HepG2 (cell line): ENCODE results near the gene THRB. TPM values are rescaled to one million over a fixed set of nuclear protein-coding genes. Genes with fewer than 3 reads are reported as not detected.

Experiments used
- ATAC-seq: fragments of 200-7000 bp; cut with Tn5 transposase; 3 replicates; pipeline ENCODE4 v1.9.1; 2020; ENCODE audit warnings: mild to moderate bottlenecking, moderate library complexity
- BruUV-seq: library from RNA; stranded (reverse); fragments of 400-500 nt; replicated peaks from 2 replicates; lab custom pipeline; 2021; lab: Mats Ljungman, UMichigan
- CTCF ChIA-PET: fragments of 300-600 bp; formaldehyde crosslinking; extraction: SDS; loops from one replicate; lab custom pipeline; 2021; ENCODE audit warnings: low total read pairs, inconsistent platforms, low intra/inter-chr PET ratio; lab: Yijun Ruan, JAX
- POLR2A ChIA-PET: fragments of 350-600 bp; sonication (Branson Sonifier 250); formaldehyde crosslinking; loops from one replicate; lab custom pipeline; 2020; ENCODE audit warnings: antibody characterized with exemption, inconsistent platforms; lab: Yijun Ruan, JAX
- DNase-seq: peaks from one replicate; pipeline ENCODE4 v3.0.0-alpha.2; 2015; ENCODE audit warnings: low spot score
- FAIRE-seq: peaks from 3 replicates; lab custom pipeline; 2011; peaks lifted over from hg19 to GRCh38; lab: Jason Lieb, UNC
- H2AFZ ChIP-seq: one replicate; pipeline ENCODE4 v1.6.1; 2011; ENCODE audit warnings: low read length, inconsistent platforms
- H3K27ac ChIP-seq: fragments of 300-600 bp; 3 replicates; pipeline ENCODE4 v1.8.0; 2011; ENCODE audit warnings: mixed run types, mild to moderate bottlenecking, mixed read lengths, low read length, inconsistent platforms; ENCODE audit not compliant: insufficient read depth; ENCODE audit errors: extremely low read length
- H3K27me3 ChIP-seq, 2 experiments: fragments of 200-600 bp in 1 of 2; 2 replicates in 1 of 2; 3 replicates in 1 of 2; pipeline versions ENCODE4 v1.6.0 to v1.8.0; 2011; ENCODE audit warnings: low read length in 2 of 2, mild to moderate bottlenecking in 2 of 2, moderate library complexity in 2 of 2, inconsistent platforms in 1 of 2; ENCODE audit not compliant: insufficient read depth in 2 of 2, control insufficient read depth in 1 of 2
- H3K36me3 ChIP-seq, 2 experiments: fragments of 200-600 bp in 1 of 2; replicated peaks in 1 of 2; 2 replicates in 1 of 2; 3 replicates in 1 of 2; pipeline versions ENCODE4 v1.5.1 to v1.8.0; 2011; ENCODE audit warnings: low read length in 2 of 2, inconsistent platforms in 1 of 2; ENCODE audit not compliant: insufficient read depth in 2 of 2, control insufficient read depth in 1 of 2
- H3K4me1 ChIP-seq: 2 replicates; pipeline ENCODE4 v1.5.1; 2012; ENCODE audit warnings: low read length, inconsistent platforms; ENCODE audit not compliant: insufficient read depth
- H3K4me2 ChIP-seq: 2 replicates; pipeline ENCODE4 v1.6.0; 2011; ENCODE audit warnings: low read depth, low read length, inconsistent platforms
- H3K4me3 ChIP-seq, 3 experiments: fragments of 200-600 bp in 1 of 3; sonication (generic), shearing (Covaris generic) in 1 of 3; replicated peaks in 1 of 3; 2 replicates each; pipeline ENCODE4 v1.5.1; 2011 to 2016; ENCODE audit warnings: low read length in 3 of 3, inconsistent platforms in 2 of 3, low read depth in 2 of 3, mild to moderate bottlenecking in 2 of 3, control low read depth in 1 of 3, mixed read lengths in 1 of 3; ENCODE audit not compliant: insufficient read depth in 1 of 3
- H3K79me2 ChIP-seq: one replicate; pipeline ENCODE4 v1.6.1; 2011; ENCODE audit warnings: low read length, inconsistent platforms; ENCODE audit not compliant: insufficient read depth
- H3K9ac ChIP-seq: 2 replicates; pipeline ENCODE4 v1.6.0; 2011; ENCODE audit warnings: mild to moderate bottlenecking, low read depth, low read length, inconsistent platforms; ENCODE audit not compliant: insufficient read depth
- H3K9me3 ChIP-seq: 2 replicates; pipeline ENCODE4 v1.5.1; 2012; ENCODE audit warnings: mild to moderate bottlenecking, low read length
- H4K20me1 ChIP-seq: 2 replicates; pipeline ENCODE4 v1.6.0; 2011; ENCODE audit warnings: inconsistent platforms, mild to moderate bottlenecking, low read length, moderate library complexity; ENCODE audit not compliant: insufficient read depth
- ARNT ChIP-seq: fragments of 450-650 bp; IDR thresholded peaks from 2 replicates; pipeline ENCODE4 v1.6.1; 2017
- ELF3 ChIP-seq: IDR thresholded peaks from 2 replicates; pipeline ENCODE4 v1.6.1; 2016; ENCODE audit warnings: missing genetic modification reagents, missing compliant biosample characterization
- KLF6 ChIP-seq: IDR thresholded peaks from 2 replicates; pipeline ENCODE4 v1.8.0; 2016; ENCODE audit warnings: missing biosample characterization, missing genetic modification reagents
- NR2C2 ChIP-seq: sonication (generic); formaldehyde crosslinking; IDR thresholded peaks from 2 replicates; pipeline ENCODE4 v1.4.0; 2020; ENCODE audit warnings: missing genetic modification reagents, mild to moderate bottlenecking, moderate library complexity, borderline replicate concordance
- SKIL ChIP-seq: sonication (generic); formaldehyde crosslinking; IDR thresholded peaks from 2 replicates; pipeline ENCODE4 v1.8.0; 2022; ENCODE audit warnings: missing genetic modification reagents, mild to moderate bottlenecking, moderate library complexity, borderline replicate concordance
- ZNF282 ChIP-seq: fragments of 450-650 bp; IDR thresholded peaks from 2 replicates; pipeline ENCODE4 v1.6.1; 2018; ENCODE audit not compliant: partially characterized antibody
- ZNF770 ChIP-seq: sonication (generic); formaldehyde crosslinking; IDR thresholded peaks from 2 replicates; pipeline ENCODE4 v1.5.0; 2020; ENCODE audit warnings: mild to moderate bottlenecking, missing genetic modification reagents
- ZNF788 ChIP-seq: sonication (generic); formaldehyde crosslinking; IDR thresholded peaks from 2 replicates; pipeline ENCODE4 v1.5.0; 2020; ENCODE audit warnings: mild to moderate bottlenecking, missing genetic modification reagents, borderline replicate concordance
- ZNF83 ChIP-seq: sonication (generic); formaldehyde crosslinking; IDR thresholded peaks from 2 replicates; pipeline ENCODE4 v1.4.0; 2020; ENCODE audit warnings: missing genetic modification reagents, mild to moderate bottlenecking, borderline replicate concordance
- WGBS: methylation state at CpG from one replicate; pipeline ENCODE4 v1.1.6; 2017; ENCODE audit warnings: low lambda C conversion rate; 5-methylcytosine and 5-hydroxymethylcytosine counted together
- in situ Hi-C: cut with HindIII; loops from 2 replicates; pipeline ENCODE4 v1.10.0; 2017; ENCODE audit warnings: low pct_unique_long_range_greater_than_20kb; ENCODE audit not compliant: extremely low pct_ligation_motif_present
- intact Hi-C: fragments of 100-400 bp; cut with micrococcal nuclease; formaldehyde crosslinking; loops from one replicate; pipeline ENCODE4 v1.10.0; 2022; ENCODE audit not compliant: unreplicated experiment
- polyA plus RNA-seq, 8 experiments: library from polyadenylated mRNA; depleted of rRNA in 3 of 8; stranded (reverse) in 7 of 8; unstranded in 1 of 8; fragments of >200 nt; fragmentation: Illumina TruSeq in 4 of 8; extraction: Trizol in 4 of 8; gene quantifications; 2 replicates each; pipeline versions ENCODE4 v1.2.1 to v1.2.3, GENCODE V29; 2011 to 2016; ENCODE audit warnings: low read depth in 4 of 8, missing spikeins in 1 of 8, mixed read lengths in 1 of 8; ENCODE audit not compliant: insufficient read depth in 1 of 8
- total RNA-seq, 5 experiments: library from RNA; depleted of rRNA; stranded (reverse); fragments of >200 nt; fragmentation: Illumina TruSeq; extraction: Trizol; gene quantifications; 2 replicates each; pipeline ENCODE4 v1.2.3, GENCODE V29; 2016; ENCODE audit warnings: low read depth in 1 of 5
- TF ChIP-seq, protein P1 (sequence below): sonication (generic); formaldehyde crosslinking; IDR thresholded peaks from 2 replicates; pipeline ENCODE4 v1.8.1; 2023; ENCODE audit warnings: mild to moderate bottlenecking, moderate library complexity, missing genetic modification reagents
- TF ChIP-seq, protein P2 (sequence below): IDR thresholded peaks from 2 replicates; pipeline ENCODE4 v1.6.1; 2012; ENCODE audit warnings: inconsistent platforms
- TF ChIP-seq, protein P3 (sequence below): sonication (generic); formaldehyde crosslinking; IDR thresholded peaks from 2 replicates; pipeline ENCODE4 v1.5.0; 2020; ENCODE audit warnings: mild to moderate bottlenecking, low read depth, missing genetic modification reagents, borderline replicate concordance
- TF ChIP-seq, protein P4 (sequence below), 2 experiments: IDR thresholded peaks; 2 replicates each; pipeline ENCODE4 v1.6.1; 2011 to 2012; ENCODE audit warnings: low read length in 2 of 2, borderline replicate concordance in 1 of 2, low read depth in 1 of 2, mild to moderate bottlenecking in 1 of 2, moderate library complexity in 1 of 2

THRB gene
- total and polyA plus RNA-seq, 2 of the 13 experiments (the other 11 are each of a cell fraction or from before 2014, with no cell fraction given): 4.7 to 22.7 TPM

- no peak for TF ChIP-seq ZNF770 (CRISPR knock-in tag)
- TF ChIP-seq ZNF282: no peak
Measured at GRCh38 chr3:24202071-24202470, 292.6 kb downstream of the THRB start (continued).

DNA sequence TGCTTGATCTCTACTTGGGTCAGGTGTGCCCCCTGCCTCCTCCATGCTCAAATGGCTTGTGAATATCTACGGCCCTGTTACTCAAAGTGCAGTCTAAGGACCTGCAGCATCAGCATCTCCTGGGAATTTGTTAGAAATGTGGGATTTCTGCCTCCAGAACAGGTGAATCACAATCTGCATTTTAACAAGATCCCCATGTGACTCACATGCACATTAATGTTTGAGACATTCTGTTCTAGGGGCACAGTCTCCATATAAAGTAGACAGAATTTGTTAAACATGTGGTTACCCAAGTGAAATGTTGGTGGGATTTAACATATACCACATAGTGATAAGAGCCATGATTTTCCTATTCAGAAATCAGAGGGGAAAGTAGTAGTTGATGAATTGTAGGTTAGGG is 293.3 kb downstream of the THRB start:
- CTCF ChIA-PET: no interaction called here
- Histone ChIP-seq H3K27ac (no peak overlapping the region), H3K9me3 (no peaks in the 10 kb centered on the region), H3K4me2 (no peak overlapping the region), H4K20me1 (no peaks in the 10 kb centered on the region), H3K36me3 (no peaks in the 10 kb centered on the region), H3K27me3 (no peaks in the 10 kb centered on the region), H2AFZ (no peak overlapping the region), H3K4me3 (no peak overlapping the region), H3K4me1 (no peaks in the 10 kb centered on the region), H3K9ac (no peak overlapping the region), H3K79me2 (no peaks in the 10 kb centered on the region)
- no peak for FAIRE-seq
- intact Hi-C loops: no loop called here
- BruUV-seq: no TSS peak
- no peak for ATAC-seq
- in situ Hi-C loops: no loop called here
- no peak for DNase-seq
- WGBS: 89% methylated on average over 1 of the region's 1 CpG
- POLR2A ChIA-PET: no interaction called here
- TF ChIP-seq, protein P1, sequence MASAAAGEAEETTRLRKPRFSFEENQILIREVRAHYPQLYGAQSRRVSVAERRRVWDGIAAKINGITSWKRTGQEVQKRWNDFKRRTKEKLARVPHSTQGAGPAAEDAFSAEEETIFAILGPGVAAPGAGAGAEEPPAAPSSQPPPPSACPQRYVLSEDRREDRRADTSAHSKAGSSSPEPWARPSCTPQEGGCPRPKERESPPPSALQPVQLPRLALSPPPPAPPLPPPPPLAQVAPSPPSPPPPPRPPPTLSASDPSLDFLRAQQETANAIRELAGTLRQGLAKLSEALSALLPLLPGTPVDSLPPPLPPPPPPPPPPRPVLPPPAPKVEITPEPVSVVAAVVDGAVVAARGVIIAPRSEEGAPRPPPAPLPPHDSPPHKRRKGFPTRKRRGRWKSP: no peak
- TF ChIP-seq ARNT: no peak
- no peak for TF ChIP-seq SKIL
- no peak for TF ChIP-seq KLF6 (CRISPR knock-in tag)
- no peak for TF ChIP-seq NR2C2
- TF ChIP-seq ELF3 (CRISPR knock-in tag): no peak
- TF ChIP-seq, protein P2, sequence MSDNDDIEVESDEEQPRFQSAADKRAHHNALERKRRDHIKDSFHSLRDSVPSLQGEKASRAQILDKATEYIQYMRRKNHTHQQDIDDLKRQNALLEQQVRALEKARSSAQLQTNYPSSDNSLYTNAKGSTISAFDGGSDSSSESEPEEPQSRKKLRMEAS: no peak
- TF ChIP-seq, protein P3, sequence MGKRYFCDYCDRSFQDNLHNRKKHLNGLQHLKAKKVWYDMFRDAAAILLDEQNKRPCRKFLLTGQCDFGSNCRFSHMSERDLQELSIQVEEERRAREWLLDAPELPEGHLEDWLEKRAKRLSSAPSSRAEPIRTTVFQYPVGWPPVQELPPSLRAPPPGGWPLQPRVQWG (CRISPR knock-in tag): no peak
- TF ChIP-seq, protein P4, sequence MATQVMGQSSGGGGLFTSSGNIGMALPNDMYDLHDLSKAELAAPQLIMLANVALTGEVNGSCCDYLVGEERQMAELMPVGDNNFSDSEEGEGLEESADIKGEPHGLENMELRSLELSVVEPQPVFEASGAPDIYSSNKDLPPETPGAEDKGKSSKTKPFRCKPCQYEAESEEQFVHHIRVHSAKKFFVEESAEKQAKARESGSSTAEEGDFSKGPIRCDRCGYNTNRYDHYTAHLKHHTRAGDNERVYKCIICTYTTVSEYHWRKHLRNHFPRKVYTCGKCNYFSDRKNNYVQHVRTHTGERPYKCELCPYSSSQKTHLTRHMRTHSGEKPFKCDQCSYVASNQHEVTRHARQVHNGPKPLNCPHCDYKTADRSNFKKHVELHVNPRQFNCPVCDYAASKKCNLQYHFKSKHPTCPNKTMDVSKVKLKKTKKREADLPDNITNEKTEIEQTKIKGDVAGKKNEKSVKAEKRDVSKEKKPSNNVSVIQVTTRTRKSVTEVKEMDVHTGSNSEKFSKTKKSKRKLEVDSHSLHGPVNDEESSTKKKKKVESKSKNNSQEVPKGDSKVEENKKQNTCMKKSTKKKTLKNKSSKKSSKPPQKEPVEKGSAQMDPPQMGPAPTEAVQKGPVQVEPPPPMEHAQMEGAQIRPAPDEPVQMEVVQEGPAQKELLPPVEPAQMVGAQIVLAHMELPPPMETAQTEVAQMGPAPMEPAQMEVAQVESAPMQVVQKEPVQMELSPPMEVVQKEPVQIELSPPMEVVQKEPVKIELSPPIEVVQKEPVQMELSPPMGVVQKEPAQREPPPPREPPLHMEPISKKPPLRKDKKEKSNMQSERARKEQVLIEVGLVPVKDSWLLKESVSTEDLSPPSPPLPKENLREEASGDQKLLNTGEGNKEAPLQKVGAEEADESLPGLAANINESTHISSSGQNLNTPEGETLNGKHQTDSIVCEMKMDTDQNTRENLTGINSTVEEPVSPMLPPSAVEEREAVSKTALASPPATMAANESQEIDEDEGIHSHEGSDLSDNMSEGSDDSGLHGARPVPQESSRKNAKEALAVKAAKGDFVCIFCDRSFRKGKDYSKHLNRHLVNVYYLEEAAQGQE (IDR thresholded peaks at IDR 0.05; ENCODE audit: borderline replicate concordance in 1 of 2, low read depth in 1 of 2, low read length in 2 of 2): no peak
- TF ChIP-seq ZNF83: no peak
- TF ChIP-seq ZNF788 (CRISPR knock-in tag): no peak
